Islet precursor cell (in vitro differentiated cells): ENCODE results near the gene CAMK4.
"Not testable (repeated sequence)": the region's sequence is repeated elsewhere in the genome, so short reads cannot be mapped to it uniquely, and the experiment has no call there.

Experiments
- DNase-seq: peaks from one replicate; pipeline ENCODE4 v3.0.0-alpha.2; 2018

Gene CAMK4

GRCh38 chr5:111320953-111321352 is 96.8 kb downstream of the CAMK4 start:
- no peak for DNase-seq

GRCh38 chr5:111321376-111321775 is 97.2 kb downstream of the CAMK4 start:
- no peak for DNase-seq

- DNase-seq = no peak
These were observed 102.4 kb downstream of the CAMK4 start for GRCh38 chr5:111326551-111326950.

GRCh38 chr5:111337133-111337532 is 112.9 kb downstream of the CAMK4 start:
- no peak for DNase-seq

- no peak for DNase-seq
These were observed 113.5 kb downstream of the CAMK4 start for GRCh38 chr5:111337688-111338087.

- DNase-seq = no peak
These were observed 121.5 kb downstream of the CAMK4 start for GRCh38 chr5:111345731-111346130.

GRCh38 chr5:111347021-111347420 is 122.8 kb downstream of the CAMK4 start:
- DNase-seq = no peak

- DNase-seq = no peak
These were observed 124.6 kb downstream of the CAMK4 start for GRCh38 chr5:111348661-111349329.

- no peak for DNase-seq
These were observed 125.2 kb downstream of the CAMK4 start for GRCh38 chr5:111349429-111349828.

GRCh38 chr5:111353035-111353434 is 128.9 kb downstream of the CAMK4 start:
- no peak for DNase-seq

- not testable (repeated sequence) for DNase-seq
These were observed 134.5 kb downstream of the CAMK4 start for GRCh38 chr5:111358726-111359125.

- peak; percentile 56 for DNase-seq
These were observed 136.0 kb downstream of the CAMK4 start for GRCh38 chr5:111360173-111360572.

GRCh38 chr5:111364992-111365391 is 140.8 kb downstream of the CAMK4 start:
- no peak for DNase-seq

GRCh38 chr5:111366388-111366787 is 142.2 kb downstream of the CAMK4 start:
- no peak for DNase-seq

- DNase-seq = no peak
These were observed 142.9 kb downstream of the CAMK4 start for GRCh38 chr5:111367115-111367514.

GRCh38 chr5:111372799-111373198 is 148.6 kb downstream of the CAMK4 start:
- no peak for DNase-seq

GRCh38 chr5:111374380-111374779 is 150.2 kb downstream of the CAMK4 start:
- no peak for DNase-seq

- DNase-seq = no peak
These were observed 151.5 kb downstream of the CAMK4 start for GRCh38 chr5:111375645-111376044.

- DNase-seq = no peak
These were observed 153.1 kb downstream of the CAMK4 start for GRCh38 chr5:111377306-111377705.

- no peak for DNase-seq
These were observed 155.2 kb downstream of the CAMK4 start for GRCh38 chr5:111379391-111379816.

- DNase-seq = no peak
These were observed 159.2 kb downstream of the CAMK4 start for GRCh38 chr5:111383288-111383970.

GRCh38 chr5:111384220-111384619 is 160.0 kb downstream of the CAMK4 start:
- DNase-seq = no peak

- DNase-seq = no peak
These were observed 160.9 kb downstream of the CAMK4 start for GRCh38 chr5:111385051-111385450.

GRCh38 chr5:111385970-111386831 is 162.0 kb downstream of the CAMK4 start:
- no peak for DNase-seq
